GM12872 (cell line): ENCODE results near the gene GALNT2.

Experiments used
- TF ChIP-seq, protein P1 (sequence below): IDR thresholded peaks from 3 replicates; pipeline ENCODE4 v1.5.1; 2011; ENCODE audit warnings: low read depth, mild to moderate bottlenecking, low read length, moderate library complexity; ENCODE audit not compliant: insufficient read depth

Gene GALNT2

DNA sequence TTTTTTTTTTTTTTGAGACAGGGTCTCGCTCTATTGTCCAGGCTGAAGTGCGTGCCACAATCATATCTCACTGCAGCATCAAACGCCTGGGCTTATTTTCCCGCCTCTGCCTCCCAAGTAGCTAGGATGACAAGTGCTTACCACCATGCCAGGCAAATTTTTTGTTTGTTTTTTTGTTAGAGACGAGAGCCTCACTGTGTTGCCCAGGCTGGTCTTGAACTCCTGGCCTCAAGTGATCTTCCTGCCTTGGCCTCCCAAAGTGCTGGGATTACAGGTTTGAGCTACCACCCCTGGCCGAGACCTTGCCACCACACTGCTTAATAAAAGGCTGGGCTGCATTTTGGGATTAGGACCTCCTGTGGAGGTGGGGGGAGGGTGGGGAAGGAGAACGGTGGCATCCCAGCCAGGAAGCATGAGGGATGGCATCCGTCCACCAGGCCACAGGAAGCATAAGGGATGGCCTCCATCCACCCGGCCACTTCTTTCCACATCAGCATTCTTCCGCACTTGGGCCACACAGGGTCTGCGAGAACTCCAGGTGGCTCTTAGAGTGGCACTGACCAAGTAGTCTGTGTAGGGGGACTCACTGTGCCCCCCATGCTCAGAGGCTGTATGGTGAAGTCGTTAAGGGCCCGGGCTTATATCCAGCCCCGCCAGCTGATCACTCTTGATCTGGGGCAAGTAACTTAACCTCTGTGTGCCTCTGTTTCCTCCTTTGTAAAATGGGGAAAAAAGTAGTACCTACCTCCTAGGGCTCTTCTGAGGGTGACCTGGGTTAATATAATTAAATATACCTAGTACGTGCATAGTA is 75.0 kb downstream of the GALNT2 start:
- TF ChIP-seq, protein P1, sequence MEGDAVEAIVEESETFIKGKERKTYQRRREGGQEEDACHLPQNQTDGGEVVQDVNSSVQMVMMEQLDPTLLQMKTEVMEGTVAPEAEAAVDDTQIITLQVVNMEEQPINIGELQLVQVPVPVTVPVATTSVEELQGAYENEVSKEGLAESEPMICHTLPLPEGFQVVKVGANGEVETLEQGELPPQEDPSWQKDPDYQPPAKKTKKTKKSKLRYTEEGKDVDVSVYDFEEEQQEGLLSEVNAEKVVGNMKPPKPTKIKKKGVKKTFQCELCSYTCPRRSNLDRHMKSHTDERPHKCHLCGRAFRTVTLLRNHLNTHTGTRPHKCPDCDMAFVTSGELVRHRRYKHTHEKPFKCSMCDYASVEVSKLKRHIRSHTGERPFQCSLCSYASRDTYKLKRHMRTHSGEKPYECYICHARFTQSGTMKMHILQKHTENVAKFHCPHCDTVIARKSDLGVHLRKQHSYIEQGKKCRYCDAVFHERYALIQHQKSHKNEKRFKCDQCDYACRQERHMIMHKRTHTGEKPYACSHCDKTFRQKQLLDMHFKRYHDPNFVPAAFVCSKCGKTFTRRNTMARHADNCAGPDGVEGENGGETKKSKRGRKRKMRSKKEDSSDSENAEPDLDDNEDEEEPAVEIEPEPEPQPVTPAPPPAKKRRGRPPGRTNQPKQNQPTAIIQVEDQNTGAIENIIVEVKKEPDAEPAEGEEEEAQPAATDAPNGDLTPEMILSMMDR, result no peak

GRCh38 chr1:230142608-230143210 is 75.7 kb downstream of the GALNT2 start:
- TF ChIP-seq, protein P1, result no peak

GRCh38 chr1:230143534-230143933 is 76.5 kb downstream of the GALNT2 start:
- TF ChIP-seq, protein P1, result no peak

GRCh38 chr1:230144010-230144614 is 77.1 kb downstream of the GALNT2 start:
- TF ChIP-seq, protein P1, result no peak

- TF ChIP-seq, protein P1, result no peak
Observed at GRCh38 chr1:230144758-230145504, 77.9 kb downstream of the GALNT2 start.

GRCh38 chr1:230145505-230145899 is 78.5 kb downstream of the GALNT2 start:
- TF ChIP-seq, protein P1, result no peak
